GM12878 (cell line): ENCODE results near the gene ZNF804B. TPM values are rescaled to one million over a fixed set of nuclear protein-coding genes. Genes with fewer than 3 reads are reported as not detected.

Experiments used
- ATAC-seq: fragments of 200-7000 bp; cut with Tn5 transposase; 3 replicates; pipeline ENCODE4 v1.9.1; 2020; ENCODE audit warnings: mild to moderate bottlenecking, moderate library complexity
- BruUV-seq: library from RNA; stranded (reverse); fragments of 400-500 nt; replicated peaks from 2 replicates; lab custom pipeline; 2021; lab: Mats Ljungman, UMichigan
- CTCF ChIA-PET: fragments of 300-600 bp; sonication (Branson Sonifier 250); formaldehyde crosslinking; extraction: SDS; loops from one replicate; lab custom pipeline; 2021; ENCODE audit warnings: inconsistent platforms; lab: Yijun Ruan, JAX
- POLR2A ChIA-PET: fragments of 350-600 bp; formaldehyde crosslinking; extraction: SDS; loops from one replicate; lab custom pipeline; 2021; ENCODE audit warnings: inconsistent platforms; lab: Charles Lee
- RAD21 ChIA-PET: fragments of 300-600 bp; sonication (Branson Sonifier 250); formaldehyde crosslinking; loops from one replicate; lab custom pipeline; 2023; ENCODE audit warnings: antibody characterized with exemption; ENCODE audit not compliant: unreplicated experiment; lab: Charles Lee
- SMC1A ChIA-PET: fragments of 300-600 bp; sonication (Branson Sonifier 250); formaldehyde crosslinking; loops from one replicate; lab custom pipeline; 2023; ENCODE audit not compliant: unreplicated experiment, uncharacterized antibody; lab: Charles Lee
- DNase-seq: peaks from one replicate; pipeline ENCODE4 v3.0.0-alpha.2; 2011; ENCODE audit warnings: low read depth, low spot score
- FAIRE-seq: peaks from 3 replicates; lab custom pipeline; 2011; peaks lifted over from hg19 to GRCh38; lab: Jason Lieb, UNC
- H2AFZ ChIP-seq: 2 replicates; pipeline ENCODE4 v1.6.0; 2011; ENCODE audit warnings: low read depth, low read length, control low read depth; ENCODE audit not compliant: control insufficient read depth
- H3K27ac ChIP-seq: 2 replicates; pipeline ENCODE4 v1.5.1; 2011; ENCODE audit warnings: control low read depth; ENCODE audit not compliant: control insufficient read depth, insufficient read depth
- H3K27me3 ChIP-seq, 2 experiments: replicated peaks in 1 of 2; 2 replicates each; pipeline versions ENCODE4 v1.6.0 to v1.6.1; 2011; ENCODE audit warnings: low read length in 1 of 2; ENCODE audit not compliant: control insufficient read depth in 2 of 2, insufficient read depth in 2 of 2
- H3K36me3 ChIP-seq, 2 experiments: 2 replicates each; pipeline ENCODE4 v1.5.1; 2011; ENCODE audit warnings: low read length in 1 of 2; ENCODE audit not compliant: control insufficient read depth in 2 of 2, insufficient read depth in 2 of 2
- H3K4me1 ChIP-seq: 2 replicates; pipeline ENCODE4 v1.6.1; 2011; ENCODE audit warnings: mild to moderate bottlenecking, low read length, moderate library complexity, mixed read lengths; ENCODE audit not compliant: control insufficient read depth, insufficient read depth
- H3K4me2 ChIP-seq: 2 replicates; pipeline ENCODE4 v1.6.0; 2011; ENCODE audit warnings: control low read depth; ENCODE audit not compliant: control insufficient read depth, insufficient read depth
- H3K4me3 ChIP-seq: fragments of 200-600 bp; sonication (generic); 2 replicates; pipeline ENCODE4 v1.5.1; 2016
- H3K79me2 ChIP-seq: 2 replicates; pipeline ENCODE4 v1.6.0; 2011; ENCODE audit warnings: low read length; ENCODE audit not compliant: control insufficient read depth, insufficient read depth
- H3K9ac ChIP-seq: 2 replicates; pipeline ENCODE4 v1.8.0; 2011; ENCODE audit warnings: low read length, control low read depth, mixed read lengths; ENCODE audit not compliant: control insufficient read depth, insufficient read depth
- H3K9me3 ChIP-seq: replicated peaks from 3 replicates; pipeline ENCODE4 v1.5.1; 2011; ENCODE audit warnings: mild to moderate bottlenecking, low read length; ENCODE audit not compliant: control insufficient read depth, insufficient read depth
- H4K20me1 ChIP-seq: 2 replicates; pipeline ENCODE4 v1.6.0; 2011; ENCODE audit not compliant: control insufficient read depth, insufficient read depth
- BMI1 ChIP-seq: fragments of 450-650 bp; IDR thresholded peaks from 2 replicates; pipeline ENCODE4 v1.6.1; 2016; ENCODE audit warnings: mild to moderate bottlenecking, moderate library complexity, borderline replicate concordance
- CTCF ChIP-seq, 3 experiments: IDR thresholded peaks in 2 of 3; conservative IDR thresholded peaks in 1 of 3; 2 replicates each; pipeline ENCODE4 v1.5.1; 2011; ENCODE audit warnings: low read depth in 3 of 3, low read length in 3 of 3, mild to moderate bottlenecking in 3 of 3, control low read depth in 2 of 3, moderate library complexity in 2 of 3, inconsistent platforms in 1 of 3, mixed read lengths in 1 of 3; ENCODE audit not compliant: control insufficient read depth in 2 of 3, insufficient read depth in 1 of 3; ENCODE audit errors: extremely low read depth in 1 of 3
- FOXK2 ChIP-seq: fragments of 450-650 bp; IDR thresholded peaks from 2 replicates; pipeline ENCODE4 v1.6.1; 2017; ENCODE audit warnings: mild to moderate bottlenecking, moderate library complexity
- POLR2A ChIP-seq: IDR thresholded peaks from 2 replicates; pipeline ENCODE4 v1.6.1; 2011; ENCODE audit warnings: low read depth, mild to moderate bottlenecking, low read length
- ZZZ3 ChIP-seq: IDR thresholded peaks from 2 replicates; pipeline ENCODE4 v1.6.1; 2011; ENCODE audit warnings: low read depth; ENCODE audit not compliant: control insufficient read depth, insufficient read length
- WGBS: methylation state at CpG from one replicate; pipeline ENCODE4 v1.1.6; 2016; ENCODE audit warnings: low lambda C conversion rate; ENCODE audit not compliant: insufficient replicate concordance, insufficient coverage; ENCODE audit errors: missing lambda C conversion rate; 5-methylcytosine and 5-hydroxymethylcytosine counted together
- in situ Hi-C: fragments of 300-500 bp; cut with MboI; formaldehyde crosslinking; loops from 9 replicates; pipeline ENCODE4 v1.14.3; 2018; ENCODE audit warnings: mixed read lengths
- intact Hi-C: fragments of 100-400 bp; cut with micrococcal nuclease; formaldehyde crosslinking; loops from one replicate; pipeline ENCODE4 v1.14.2; 2022; ENCODE audit not compliant: unreplicated experiment
- polyA plus RNA-seq, 11 experiments: library from polyadenylated mRNA; depleted of rRNA in 4 of 11; unstranded in 6 of 11; stranded (reverse) in 5 of 11; fragments of >200 nt; fragmentation: Nextera tagmentation in 4 of 11; fragmentation: Illumina TruSeq in 1 of 11; extraction: Ambion mirVana in 4 of 11; extraction: Trizol in 1 of 11; gene quantifications; 1 replicate in 1 of 11; 2 replicates in 10 of 11; pipeline versions ENCODE4 v1.2.1 to v1.2.3, GENCODE V29; 2011 to 2016; ENCODE audit warnings: inconsistent platforms in 2 of 11, missing spikeins in 2 of 11, low read depth in 1 of 11
- total RNA-seq, 4 experiments: library from RNA; depleted of rRNA in 3 of 4; stranded (reverse); fragments of >200 nt in 3 of 4; fragmentation: Illumina TruSeq in 1 of 4; extraction: Trizol in 1 of 4; gene quantifications; 2 replicates each; pipeline versions ENCODE4 v1.2.1 to v1.2.3, GENCODE V29; 2013 to 2021
- TF ChIP-seq, protein P1 (sequence below): fragments of 450-650 bp; formaldehyde crosslinking; IDR thresholded peaks from 2 replicates; pipeline ENCODE4 v1.4.0; 2020; ENCODE audit warnings: mild to moderate bottlenecking, moderate library complexity

ZNF804B gene
- total and polyA plus RNA-seq, 10 of the 15 experiments (the other 5 are each of a cell fraction or from before 2014, with no cell fraction given), result not detected

DNA sequence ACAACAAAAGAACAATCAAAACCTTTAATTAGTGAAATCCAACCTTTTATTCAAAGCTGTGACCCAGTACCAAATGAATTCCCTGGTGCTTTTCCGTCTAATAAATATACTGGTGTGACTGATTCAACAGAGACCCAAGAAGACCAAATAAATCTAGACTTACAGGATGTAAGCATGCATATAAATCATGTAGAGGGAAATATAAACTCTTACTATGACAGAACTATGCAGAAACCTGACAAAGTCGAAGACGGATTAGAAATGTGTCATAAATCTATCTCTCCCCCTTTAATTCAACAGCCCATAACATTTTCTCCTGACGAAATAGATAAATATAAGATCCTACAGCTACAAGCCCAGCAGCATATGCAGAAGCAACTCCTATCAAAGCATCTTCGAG lies 576.6 kb downstream of the ZNF804B start:
- no peak overlapping the region for H3K4me2 ChIP-seq
- FAIRE-seq, result no peak

More for the DNA sequence above, 576.6 kb downstream of the ZNF804B start:
- no peaks in the 10 kb centered on the region for H4K20me1 ChIP-seq
- 17% methylated on average over 5 of the region's 5 CpGs for WGBS
- no peaks in the 10 kb centered on the region for H3K9me3 ChIP-seq
- no peaks in the 10 kb centered on the region for H3K4me1 ChIP-seq
- ChIA-PET CTCF (interaction anchor here (0.5 kb wide), 1 partner anchor 257 kb away, joined by 3 read pairs; no protein-coding TSS in a partner anchor), RAD21 (no interaction called here), POLR2A (no interaction called here), SMC1A (no interaction called here)
- BruUV-seq, result no TSS peak
- H3K27ac ChIP-seq, result no peak overlapping the region
- H3K27me3 ChIP-seq, result no peaks in the 10 kb centered on the region
- ATAC-seq (no peak), DNase-seq (no peak)
- no peaks in the 10 kb centered on the region for H3K36me3 ChIP-seq
- intact Hi-C loops, result no loop called here
- no peaks in the 10 kb centered on the region for H3K79me2 ChIP-seq
- no peak overlapping the region for H3K4me3 ChIP-seq
- in situ Hi-C loops, result no loop called here
- no peak overlapping the region for H3K9ac ChIP-seq
- TF ChIP-seq ZZZ3 (no peak), FOXK2 (no peak), CTCF (IDR thresholded peaks at IDR 0.05 in 2 of 3, conservative IDR thresholded peaks at IDR 0.05 in 1 of 3; ENCODE audit: control insufficient read depth in 2 of 3, extremely low read depth in 1 of 3, insufficient read depth in 1 of 3, low read depth in 3 of 3, low read length in 3 of 3) (no peak), POLR2A (no peak), BMI1 (no peak)
- TF ChIP-seq, protein P1, sequence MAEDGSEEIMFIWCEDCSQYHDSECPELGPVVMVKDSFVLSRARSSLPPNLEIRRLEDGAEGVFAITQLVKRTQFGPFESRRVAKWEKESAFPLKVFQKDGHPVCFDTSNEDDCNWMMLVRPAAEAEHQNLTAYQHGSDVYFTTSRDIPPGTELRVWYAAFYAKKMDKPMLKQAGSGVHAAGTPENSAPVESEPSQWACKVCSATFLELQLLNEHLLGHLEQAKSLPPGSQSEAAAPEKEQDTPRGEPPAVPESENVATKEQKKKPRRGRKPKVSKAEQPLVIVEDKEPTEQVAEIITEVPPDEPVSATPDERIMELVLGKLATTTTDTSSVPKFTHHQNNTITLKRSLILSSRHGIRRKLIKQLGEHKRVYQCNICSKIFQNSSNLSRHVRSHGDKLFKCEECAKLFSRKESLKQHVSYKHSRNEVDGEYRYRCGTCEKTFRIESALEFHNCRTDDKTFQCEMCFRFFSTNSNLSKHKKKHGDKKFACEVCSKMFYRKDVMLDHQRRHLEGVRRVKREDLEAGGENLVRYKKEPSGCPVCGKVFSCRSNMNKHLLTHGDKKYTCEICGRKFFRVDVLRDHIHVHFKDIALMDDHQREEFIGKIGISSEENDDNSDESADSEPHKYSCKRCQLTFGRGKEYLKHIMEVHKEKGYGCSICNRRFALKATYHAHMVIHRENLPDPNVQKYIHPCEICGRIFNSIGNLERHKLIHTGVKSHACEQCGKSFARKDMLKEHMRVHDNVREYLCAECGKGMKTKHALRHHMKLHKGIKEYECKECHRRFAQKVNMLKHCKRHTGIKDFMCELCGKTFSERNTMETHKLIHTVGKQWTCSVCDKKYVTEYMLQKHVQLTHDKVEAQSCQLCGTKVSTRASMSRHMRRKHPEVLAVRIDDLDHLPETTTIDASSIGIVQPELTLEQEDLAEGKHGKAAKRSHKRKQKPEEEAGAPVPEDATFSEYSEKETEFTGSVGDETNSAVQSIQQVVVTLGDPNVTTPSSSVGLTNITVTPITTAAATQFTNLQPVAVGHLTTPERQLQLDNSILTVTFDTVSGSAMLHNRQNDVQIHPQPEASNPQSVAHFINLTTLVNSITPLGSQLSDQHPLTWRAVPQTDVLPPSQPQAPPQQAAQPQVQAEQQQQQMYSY, result no peak
- H2AFZ ChIP-seq, result no peak overlapping the region
